HG03571 (cell line): ENCODE results near the gene RADIL.
"Not testable (repeated sequence)": the region's sequence is repeated elsewhere in the genome, so short reads cannot be mapped to it uniquely, and the experiment has no call there.

Experiments used
- ATAC-seq: cut with Tn5 transposase; IDR thresholded peaks from one replicate; pipeline ENCODE4 v1.9.1; 2021; ENCODE audit not compliant: unreplicated experiment

RADIL gene

GRCh38 chr7:4809666-4810065 is 73.8 kb downstream of the RADIL start:
- no peak for ATAC-seq

GRCh38 chr7:4809091-4809591 is 74.4 kb downstream of the RADIL start:
- ATAC-seq, result no peak

GRCh38 chr7:4808565-4808964 is 75.0 kb downstream of the RADIL start:
- no peak for ATAC-seq

GRCh38 chr7:4808026-4808425 is 75.5 kb downstream of the RADIL start:
- no peak for ATAC-seq

GRCh38 chr7:4807598-4808016 is 75.9 kb downstream of the RADIL start:
- no peak for ATAC-seq

- ATAC-seq, result no peak
These were observed 76.4 kb downstream of the RADIL start for GRCh38 chr7:4806983-4807597.

GRCh38 chr7:4805984-4806300 is 77.6 kb downstream of the RADIL start:
- ATAC-seq, result no peak

- no peak for ATAC-seq
These were observed 78.2 kb downstream of the RADIL start for GRCh38 chr7:4805110-4805983.

GRCh38 chr7:4803397-4804241 is 79.9 kb downstream of the RADIL start:
- no peak for ATAC-seq

- not testable (repeated sequence) for ATAC-seq
These were observed 80.9 kb downstream of the RADIL start for GRCh38 chr7:4802577-4802976.

GRCh38 chr7:4801839-4802231 is 81.7 kb downstream of the RADIL start:
- no peak for ATAC-seq

GRCh38 chr7:4800926-4801838 is 82.3 kb downstream of the RADIL start:
- ATAC-seq, result no peak

GRCh38 chr7:4800487-4800886 is 83.0 kb downstream of the RADIL start:
- ATAC-seq, result no peak

GRCh38 chr7:4799508-4800268 is 83.8 kb downstream of the RADIL start:
- no peak for ATAC-seq

- ATAC-seq, result no peak
These were observed 84.7 kb downstream of the RADIL start for GRCh38 chr7:4798706-4799235.

GRCh38 chr7:4797858-4798705 is 85.4 kb downstream of the RADIL start:
- no peak for ATAC-seq

GRCh38 chr7:4796453-4796852 is 87.1 kb downstream of the RADIL start:
- ATAC-seq, result no peak

- ATAC-seq, result no peak
These were observed 88.7 kb downstream of the RADIL start for GRCh38 chr7:4794591-4795350.
